Measurements from ENCODE around the gene PPARG. TPM values are rescaled to one million over a fixed set of nuclear protein-coding genes. Genes with fewer than 3 reads are reported as not detected.
"Not testable (repeated sequence)": the region's sequence is repeated elsewhere in the genome, so short reads cannot be mapped to it uniquely, and the experiment has no call there.

The PPARG gene
- total RNA-seq, 5 donors from 2014 or later (not counting 1 experiment from before 2014, with no cell fraction given), result 0.35 to 0.69 (median 0.63) TPM; not detected in 2

DNA sequence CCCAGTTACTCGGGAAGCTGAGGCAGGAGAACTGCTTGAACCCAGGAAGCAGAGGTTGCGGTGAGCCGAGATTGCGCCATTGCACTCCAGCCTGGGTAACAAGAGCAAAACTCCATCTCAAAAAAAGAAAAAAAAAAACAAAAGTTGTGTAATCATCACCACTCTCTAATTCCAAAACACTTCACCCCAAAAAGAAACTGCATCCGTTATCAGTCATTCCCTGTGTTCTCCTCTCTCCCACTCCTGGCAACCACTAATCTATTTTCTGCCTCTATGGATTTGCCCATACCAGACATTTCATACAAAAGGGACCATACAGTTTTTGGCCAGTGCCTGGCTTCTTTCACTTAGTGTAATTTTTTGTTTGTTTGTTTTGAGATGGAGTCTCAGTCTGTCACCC lies 12.0 kb upstream of the PPARG start:
- H3K36me3 Mint-ChIP-seq; H3K4me1 Mint-ChIP-seq; H3K9me3 ChIP-seq; H3K4me1 ChIP-seq (ENCODE audit: control insufficient read depth in 1 of 2, extremely low read depth in 1 of 2, insufficient read depth in 2 of 2, low read length in 2 of 2); H3K4me3 Mint-ChIP-seq; H3K9me3 Mint-ChIP-seq; H3K4me3 ChIP-seq (ENCODE audit: control insufficient read depth in 1 of 2, extremely low read depth in 1 of 2, low read length in 1 of 2); H3K36me3 ChIP-seq (ENCODE audit: control insufficient read depth in 2 of 2, extremely low read depth in 1 of 2, insufficient read depth in 1 of 2, low read length in 1 of 2); CTCF ChIA-PET; ATAC-seq (replicated peaks in 1 of 4); H3K27ac ChIP-seq (ENCODE audit: low read length); H3K27me3 ChIP-seq (replicated peaks in 1 of 2; ENCODE audit: control insufficient read depth in 2 of 2, extremely low read depth in 1 of 2, insufficient read depth in 2 of 2, low read length in 1 of 2); H3K27ac Mint-ChIP-seq; DNase-seq; POLR2A ChIA-PET: not testable (repeated sequence)
- peaks cover 28 to 35% of the 10 kb centered on the region in 2 donors for H3K27me3 Mint-ChIP-seq
- 95% methylated on average over 5 of the region's 5 CpGs for WGBS (ENCODE audit: insufficient coverage)

- no peak for ATAC-seq (replicated peaks in 1 of 4)
- no peaks in the 10 kb centered on the region for H3K9me3 ChIP-seq
- DNase-seq, result no peak
- H3K4me1 ChIP-seq (ENCODE audit: control insufficient read depth in 1 of 2, extremely low read depth in 1 of 2, insufficient read depth in 2 of 2, low read length in 2 of 2), result no peaks in the 10 kb centered on the region
- ChIA-PET POLR2A (no interaction called here), CTCF (no interaction called here)
- peaks cover 5 to 10% of the 10 kb centered on the region in 2 experiments for H3K27me3 ChIP-seq (replicated peaks in 1 of 2; ENCODE audit: control insufficient read depth in 2 of 2, extremely low read depth in 1 of 2, insufficient read depth in 2 of 2, low read length in 1 of 2)
- no peaks in the 10 kb centered on the region for H3K9me3 Mint-ChIP-seq
- H3K27me3 Mint-ChIP-seq, result peaks cover 25 to 35% of the 10 kb centered on the region in 2 donors
- no peaks in the 10 kb centered on the region for H3K36me3 Mint-ChIP-seq
- H3K4me3 Mint-ChIP-seq, result no peak overlapping the region
- H3K4me1 Mint-ChIP-seq, result no peaks in the 10 kb centered on the region
- H3K4me3 ChIP-seq (ENCODE audit: control insufficient read depth in 1 of 2, extremely low read depth in 1 of 2, low read length in 1 of 2), result no peak overlapping the region
- H3K27ac ChIP-seq (ENCODE audit: low read length), result no peak overlapping the region
- H3K36me3 ChIP-seq (ENCODE audit: control insufficient read depth in 2 of 2, extremely low read depth in 1 of 2, insufficient read depth in 1 of 2, low read length in 1 of 2), result no peaks in the 10 kb centered on the region
- WGBS (ENCODE audit: insufficient coverage), result 100% methylated on average over 1 of the region's 3 CpGs
- no peak overlapping the region for H3K27ac Mint-ChIP-seq
Observed at GRCh38 chr3:12278566-12278965, 10.3 kb upstream of the PPARG start.

- no peak overlapping the region for H3K4me3 Mint-ChIP-seq
- H3K27ac ChIP-seq (ENCODE audit: low read length), result no peak overlapping the region
- H3K27ac Mint-ChIP-seq, result no peak overlapping the region
- no peaks in the 10 kb centered on the region for H3K36me3 Mint-ChIP-seq
- peaks cover 5 to 10% of the 10 kb centered on the region in 2 experiments for H3K27me3 ChIP-seq (replicated peaks in 1 of 2; ENCODE audit: control insufficient read depth in 2 of 2, extremely low read depth in 1 of 2, insufficient read depth in 2 of 2, low read length in 1 of 2)
- DNase-seq, result no peak
- H3K36me3 ChIP-seq (ENCODE audit: control insufficient read depth in 2 of 2, extremely low read depth in 1 of 2, insufficient read depth in 1 of 2, low read length in 1 of 2), result no peaks in the 10 kb centered on the region
- H3K9me3 Mint-ChIP-seq, result peaks cover 0 to 1% (median 0%) of the 10 kb centered on the region in 3 donors
- no peaks in the 10 kb centered on the region for H3K4me1 Mint-ChIP-seq
- ChIA-PET CTCF (no interaction called here), POLR2A (no interaction called here)
- WGBS (ENCODE audit: insufficient coverage), result no CpG with 5 or more reads among the region's 10 CpGs
- H3K4me1 ChIP-seq (ENCODE audit: control insufficient read depth in 1 of 2, extremely low read depth in 1 of 2, insufficient read depth in 2 of 2, low read length in 2 of 2), result no peaks in the 10 kb centered on the region
- peaks cover 35 to 40% of the 10 kb centered on the region in 2 donors for H3K27me3 Mint-ChIP-seq
- H3K4me3 ChIP-seq (ENCODE audit: control insufficient read depth in 1 of 2, extremely low read depth in 1 of 2, low read length in 1 of 2), result no peak overlapping the region
- no peak for ATAC-seq (replicated peaks in 1 of 4)
- H3K9me3 ChIP-seq, result no peaks in the 10 kb centered on the region
Observed at GRCh38 chr3:12279591-12280326, 9.1 kb upstream of the PPARG start.

- CTCF ChIA-PET, result no interaction called here
- no peaks in the 10 kb centered on the region for H3K36me3 Mint-ChIP-seq
- peaks cover 39 to 47% of the 10 kb centered on the region in 2 donors for H3K27me3 Mint-ChIP-seq
Observed at GRCh38 chr3:12280357-12280806, 8.5 kb upstream of the PPARG start.

DNA sequence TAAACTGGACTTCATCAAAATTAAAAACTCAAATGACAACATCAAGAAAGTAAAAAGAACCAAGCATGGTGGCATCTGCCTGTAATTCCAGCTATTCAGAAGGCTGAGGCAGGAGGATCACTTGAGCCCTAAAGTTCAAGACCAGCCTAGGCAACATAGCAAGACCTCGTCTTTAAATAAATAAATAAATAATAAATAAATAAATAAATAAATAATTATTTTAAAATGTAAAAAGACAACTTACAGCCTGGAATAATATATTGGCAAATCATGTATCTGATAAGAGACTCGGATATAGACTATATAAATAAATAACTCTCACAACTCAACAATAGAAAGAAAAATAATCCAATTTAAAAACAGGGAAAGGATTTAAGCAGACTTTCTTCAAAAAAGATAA lies 4.3 kb upstream of the PPARG start:
- H3K36me3 Mint-ChIP-seq, result no peaks in the 10 kb centered on the region
- H3K4me1 ChIP-seq (ENCODE audit: control insufficient read depth in 1 of 2, extremely low read depth in 1 of 2, insufficient read depth in 2 of 2, low read length in 2 of 2), result peaks cover 2 to 4% of the 10 kb centered on the region in 2 experiments
- H3K36me3 ChIP-seq (ENCODE audit: control insufficient read depth in 2 of 2, extremely low read depth in 1 of 2, insufficient read depth in 1 of 2, low read length in 1 of 2), result no peaks in the 10 kb centered on the region
- H3K4me3 ChIP-seq (ENCODE audit: control insufficient read depth in 1 of 2, extremely low read depth in 1 of 2, low read length in 1 of 2), result no peak overlapping the region
- ChIA-PET CTCF (no interaction called here), POLR2A (no interaction called here)
- DNase-seq (no peak), ATAC-seq (replicated peaks in 1 of 4) (no peak)
- H3K4me1 Mint-ChIP-seq, result peaks cover 9 to 20% (median 9%) of the 10 kb centered on the region in 3 donors
- H3K27ac Mint-ChIP-seq, result no peak overlapping the region
- H3K4me3 Mint-ChIP-seq, result no peak overlapping the region
- peaks cover 2% of the 10 kb centered on the region for H3K9me3 ChIP-seq
- peaks cover 13 to 31% of the 10 kb centered on the region in 2 experiments for H3K27me3 ChIP-seq (replicated peaks in 1 of 2; ENCODE audit: control insufficient read depth in 2 of 2, extremely low read depth in 1 of 2, insufficient read depth in 2 of 2, low read length in 1 of 2)
- peaks cover 0 to 8% (median 0%) of the 10 kb centered on the region in 3 donors for H3K9me3 Mint-ChIP-seq
- no peak overlapping the region for H3K27ac ChIP-seq (ENCODE audit: low read length)
- peaks cover 53 to 54% of the 10 kb centered on the region in 2 donors for H3K27me3 Mint-ChIP-seq
- WGBS (ENCODE audit: insufficient coverage), result no CpG with 5 or more reads among the region's 2 CpGs

More at GRCh38 chr3:12280357-12280806, 8.5 kb upstream of the PPARG start:
- DNase-seq, result no peak
- Histone ChIP-seq H3K9me3 (peaks cover 2% of the 10 kb centered on the region), H3K4me1 (ENCODE audit: control insufficient read depth in 1 of 2, extremely low read depth in 1 of 2, insufficient read depth in 2 of 2, low read length in 2 of 2) (no peaks in the 10 kb centered on the region), H3K36me3 (ENCODE audit: control insufficient read depth in 2 of 2, extremely low read depth in 1 of 2, insufficient read depth in 1 of 2, low read length in 1 of 2) (no peaks in the 10 kb centered on the region), H3K4me3 (ENCODE audit: control insufficient read depth in 1 of 2, extremely low read depth in 1 of 2, low read length in 1 of 2) (no peak overlapping the region), H3K27ac (ENCODE audit: low read length) (no peak overlapping the region), H3K27me3 (replicated peaks in 1 of 2; ENCODE audit: control insufficient read depth in 2 of 2, extremely low read depth in 1 of 2, insufficient read depth in 2 of 2, low read length in 1 of 2) (peaks cover 5 to 14% of the 10 kb centered on the region in 2 experiments)
- POLR2A ChIA-PET, result no interaction called here
- Mint-ChIP-seq H3K27ac (no peak overlapping the region), H3K9me3 (peaks cover 0 to 7% (median 0%) of the 10 kb centered on the region in 3 donors), H3K4me1 (no peaks in the 10 kb centered on the region), H3K4me3 (no peak overlapping the region)
- no peak for ATAC-seq (replicated peaks in 1 of 4)
- WGBS (ENCODE audit: insufficient coverage), result 79% methylated on average over 2 of the region's 9 CpGs

DNA sequence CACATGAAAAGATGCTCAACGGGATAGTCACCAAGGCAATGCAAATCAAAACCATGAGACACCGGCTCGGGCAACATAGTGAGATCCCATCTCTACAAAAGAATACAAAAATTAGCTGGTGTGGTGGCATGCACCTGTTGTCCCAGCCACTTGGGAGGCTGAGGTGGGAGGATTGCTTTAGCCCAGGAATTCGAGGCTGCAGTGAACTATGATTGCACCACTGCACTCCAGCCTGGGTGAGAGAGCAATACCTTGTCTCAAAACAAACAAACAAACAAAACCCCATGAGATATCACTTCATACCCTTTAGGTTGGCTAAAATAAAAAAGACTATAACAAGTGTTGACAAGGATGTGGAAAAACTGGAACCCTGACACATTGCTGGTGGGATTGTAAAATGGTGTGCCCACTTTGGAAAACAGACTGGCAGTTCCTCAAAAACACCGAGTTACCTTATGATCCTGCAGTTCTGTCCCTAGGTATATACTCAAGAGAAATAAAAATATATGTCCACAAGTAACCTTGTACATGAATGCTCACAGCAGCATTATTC lies 3.8 kb upstream of the PPARG start:
- ChIA-PET CTCF (no interaction called here), POLR2A (no interaction called here)
- no peak overlapping the region for H3K4me3 ChIP-seq (ENCODE audit: control insufficient read depth in 1 of 2, extremely low read depth in 1 of 2, low read length in 1 of 2)
- ATAC-seq (replicated peaks in 1 of 4) (no peak), DNase-seq (no peak)
- no peak overlapping the region for H3K4me3 Mint-ChIP-seq
- no CpG with 5 or more reads among the region's 5 CpGs for WGBS (ENCODE audit: insufficient coverage)
- peaks cover 48 to 54% of the 10 kb centered on the region in 2 donors for H3K27me3 Mint-ChIP-seq
- peaks cover 13 to 31% of the 10 kb centered on the region in 2 experiments for H3K27me3 ChIP-seq (replicated peaks in 1 of 2; ENCODE audit: control insufficient read depth in 2 of 2, extremely low read depth in 1 of 2, insufficient read depth in 2 of 2, low read length in 1 of 2)
- no peaks in the 10 kb centered on the region for H3K36me3 Mint-ChIP-seq
- no peak overlapping the region for H3K27ac Mint-ChIP-seq
- H3K9me3 ChIP-seq, result peaks cover 2% of the 10 kb centered on the region
- peaks cover 0 to 8% (median 0%) of the 10 kb centered on the region in 3 donors for H3K9me3 Mint-ChIP-seq
- H3K27ac ChIP-seq (ENCODE audit: low read length), result no peak overlapping the region
- peaks cover 9 to 20% (median 9%) of the 10 kb centered on the region in 3 donors for H3K4me1 Mint-ChIP-seq
- no peaks in the 10 kb centered on the region for H3K36me3 ChIP-seq (ENCODE audit: control insufficient read depth in 2 of 2, extremely low read depth in 1 of 2, insufficient read depth in 1 of 2, low read length in 1 of 2)
- peaks cover 2 to 4% of the 10 kb centered on the region in 2 experiments for H3K4me1 ChIP-seq (ENCODE audit: control insufficient read depth in 1 of 2, extremely low read depth in 1 of 2, insufficient read depth in 2 of 2, low read length in 2 of 2)

Data from T-cell (primary cell).